OCI-LY1 (cell line): ENCODE measurements around the gene CIRBP.

Source experiments
- EZH2 ChIP-seq: fragments of 200-600 bp; sonication (generic), shearing (Covaris generic); IDR thresholded peaks from 2 replicates; pipeline ENCODE4 v1.8.0; 2017; ENCODE audit warnings: borderline replicate concordance, mixed run types, mild to moderate bottlenecking, antibody characterized with exemption, low read length, moderate library complexity, mixed read lengths
- TF ChIP-seq, protein P1 (sequence below): fragments of 200-600 bp; sonication (generic), shearing (Covaris generic); IDR thresholded peaks from 2 replicates; pipeline ENCODE4 v1.5.1; 2017; ENCODE audit warnings: mild to moderate bottlenecking, antibody characterized with exemption, low read length, moderate library complexity, mixed read lengths

DNA sequence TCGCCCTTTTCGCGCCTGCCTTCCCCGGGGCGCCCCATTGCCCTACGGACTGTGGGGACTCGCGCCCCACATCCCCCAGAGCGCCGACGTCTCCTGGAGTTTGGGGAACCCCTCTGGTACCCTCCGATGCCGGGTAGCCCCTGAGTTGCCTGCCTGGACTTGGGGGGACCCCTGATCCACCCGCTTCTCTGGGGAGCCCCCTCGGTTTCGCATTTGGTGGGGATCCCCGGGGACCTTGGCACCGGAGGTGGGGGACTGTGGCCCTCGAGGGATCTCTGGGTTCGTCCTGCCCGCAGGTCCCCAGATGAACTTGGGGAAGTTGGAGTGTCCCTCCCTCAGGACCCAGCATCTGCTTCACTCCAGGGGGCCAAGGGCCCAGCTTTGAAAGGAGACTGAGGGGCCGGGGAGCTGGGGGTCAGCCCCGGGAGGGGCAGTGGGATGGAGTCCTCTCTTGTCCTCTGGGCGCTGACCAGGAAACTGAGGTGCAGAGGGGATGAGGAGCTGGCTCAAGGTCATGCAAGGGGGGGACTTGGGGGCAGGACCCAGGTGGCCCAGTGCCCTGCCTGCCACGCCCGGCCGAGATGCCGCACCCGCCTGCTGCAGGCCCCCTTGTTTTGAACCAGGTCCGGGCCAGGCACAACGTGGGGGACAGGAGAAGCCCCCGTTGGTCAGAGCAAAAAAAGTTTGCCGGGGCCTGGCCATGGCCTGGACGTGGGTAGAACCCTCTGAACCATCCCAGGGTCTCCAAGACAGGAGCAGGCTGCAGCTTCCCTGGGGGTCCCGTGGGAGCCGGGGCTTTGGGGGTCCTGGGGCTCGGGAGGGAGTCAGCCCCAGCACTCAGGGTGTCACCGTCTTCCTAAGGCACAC is 17.6 kb downstream of the CIRBP start:
- TF ChIP-seq, protein P1, sequence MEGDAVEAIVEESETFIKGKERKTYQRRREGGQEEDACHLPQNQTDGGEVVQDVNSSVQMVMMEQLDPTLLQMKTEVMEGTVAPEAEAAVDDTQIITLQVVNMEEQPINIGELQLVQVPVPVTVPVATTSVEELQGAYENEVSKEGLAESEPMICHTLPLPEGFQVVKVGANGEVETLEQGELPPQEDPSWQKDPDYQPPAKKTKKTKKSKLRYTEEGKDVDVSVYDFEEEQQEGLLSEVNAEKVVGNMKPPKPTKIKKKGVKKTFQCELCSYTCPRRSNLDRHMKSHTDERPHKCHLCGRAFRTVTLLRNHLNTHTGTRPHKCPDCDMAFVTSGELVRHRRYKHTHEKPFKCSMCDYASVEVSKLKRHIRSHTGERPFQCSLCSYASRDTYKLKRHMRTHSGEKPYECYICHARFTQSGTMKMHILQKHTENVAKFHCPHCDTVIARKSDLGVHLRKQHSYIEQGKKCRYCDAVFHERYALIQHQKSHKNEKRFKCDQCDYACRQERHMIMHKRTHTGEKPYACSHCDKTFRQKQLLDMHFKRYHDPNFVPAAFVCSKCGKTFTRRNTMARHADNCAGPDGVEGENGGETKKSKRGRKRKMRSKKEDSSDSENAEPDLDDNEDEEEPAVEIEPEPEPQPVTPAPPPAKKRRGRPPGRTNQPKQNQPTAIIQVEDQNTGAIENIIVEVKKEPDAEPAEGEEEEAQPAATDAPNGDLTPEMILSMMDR = no peak
- TF ChIP-seq EZH2 = no peak
